Spleen (tissue), 7 donors: ENCODE measurements around the gene BARX1.
A peak's percentile ranks its signal among the peaks of the same experiment; 100 is the strongest.

ENCODE experiments used
- POLR2A ChIP-seq, 3 donors: fragments of 450-650 bp; IDR thresholded peaks; one replicate each; pipeline ENCODE4 v1.5.1; 2017; ENCODE audit warnings: antibody characterized with exemption in 3 of 3, mild to moderate bottlenecking in 1 of 3
- POLR2AphosphoS5 ChIP-seq, 3 donors: sonication (generic); formaldehyde crosslinking; IDR thresholded peaks; one replicate each; pipeline ENCODE4 v1.5.1; 2017; ENCODE audit warnings: antibody characterized with exemption in 3 of 3
- TF ChIP-seq, protein P1 (sequence below), 11 experiments: fragments of 200-600 bp in 7 of 11; fragments of 450-650 bp in 4 of 11; sonication (generic) in 4 of 11; IDR thresholded peaks in 8 of 11; conservative IDR thresholded peaks in 3 of 11; 1 replicate in 7 of 11; 2 replicates in 4 of 11; pipeline versions ENCODE4 v1.4.0 to v1.8.0; 2016 to 2021; ENCODE audit warnings: antibody characterized with exemption in 11 of 11, inconsistent platforms in 4 of 11, mild to moderate bottlenecking in 1 of 11
- donor health status: DM: no; HTN: no; CAD: no; lungs with moderate emphysema.
- donor health status: DM: no; HTN: no; CAD: no.
- donor health status: DM: no; HTN: no; CAD: no.

DNA sequence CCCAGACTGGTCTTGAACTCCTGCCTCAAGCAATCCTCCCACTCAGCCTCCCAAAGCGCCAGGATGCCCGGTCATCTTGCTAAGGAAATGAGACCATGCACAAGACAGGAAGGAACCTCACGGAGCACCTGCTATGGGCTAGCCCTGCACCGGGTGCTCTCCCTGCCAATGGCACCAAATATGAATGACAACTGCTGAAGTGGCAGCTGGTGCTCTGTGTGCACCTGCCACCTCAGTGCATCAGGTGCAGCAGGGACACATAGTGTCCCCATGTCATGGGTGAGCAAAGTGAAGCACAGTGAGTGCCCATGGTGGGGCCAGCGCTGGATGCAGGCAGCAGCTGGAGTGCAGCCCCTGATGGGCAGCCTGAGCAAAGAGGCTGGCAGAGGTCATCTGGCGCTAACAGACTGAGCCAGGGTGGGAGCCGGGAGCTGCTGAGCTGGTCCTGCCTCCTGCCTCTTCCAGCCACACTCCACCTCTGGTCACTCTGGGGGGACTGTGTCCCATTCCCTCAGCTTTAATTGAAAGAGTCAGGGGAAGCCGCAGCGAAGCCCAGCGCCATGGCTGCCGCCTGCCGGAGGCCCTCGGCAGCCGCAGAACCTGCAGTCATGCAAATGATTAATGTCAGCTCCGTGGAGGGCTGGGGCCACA is 46.4 kb downstream of the BARX1 start:
- TF ChIP-seq POLR2A (IDR thresholded peaks at IDR 0.05) = no peak
- TF ChIP-seq, protein P1, sequence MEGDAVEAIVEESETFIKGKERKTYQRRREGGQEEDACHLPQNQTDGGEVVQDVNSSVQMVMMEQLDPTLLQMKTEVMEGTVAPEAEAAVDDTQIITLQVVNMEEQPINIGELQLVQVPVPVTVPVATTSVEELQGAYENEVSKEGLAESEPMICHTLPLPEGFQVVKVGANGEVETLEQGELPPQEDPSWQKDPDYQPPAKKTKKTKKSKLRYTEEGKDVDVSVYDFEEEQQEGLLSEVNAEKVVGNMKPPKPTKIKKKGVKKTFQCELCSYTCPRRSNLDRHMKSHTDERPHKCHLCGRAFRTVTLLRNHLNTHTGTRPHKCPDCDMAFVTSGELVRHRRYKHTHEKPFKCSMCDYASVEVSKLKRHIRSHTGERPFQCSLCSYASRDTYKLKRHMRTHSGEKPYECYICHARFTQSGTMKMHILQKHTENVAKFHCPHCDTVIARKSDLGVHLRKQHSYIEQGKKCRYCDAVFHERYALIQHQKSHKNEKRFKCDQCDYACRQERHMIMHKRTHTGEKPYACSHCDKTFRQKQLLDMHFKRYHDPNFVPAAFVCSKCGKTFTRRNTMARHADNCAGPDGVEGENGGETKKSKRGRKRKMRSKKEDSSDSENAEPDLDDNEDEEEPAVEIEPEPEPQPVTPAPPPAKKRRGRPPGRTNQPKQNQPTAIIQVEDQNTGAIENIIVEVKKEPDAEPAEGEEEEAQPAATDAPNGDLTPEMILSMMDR (IDR thresholded peaks at IDR 0.05 in 8 of 11, conservative IDR thresholded peaks at IDR 0.05 in 3 of 11) = peak in 1 of 11 experiments; percentile 5
- no peak for TF ChIP-seq POLR2AphosphoS5 (IDR thresholded peaks at IDR 0.05)
